RWPE2 (cell line): ENCODE results near the gene RIT1.

Source experiments
- ATAC-seq: fragments of 200-7000 bp; cut with Tn5 transposase; 3 replicates; pipeline ENCODE4 v1.9.1; 2021; ENCODE audit warnings: low read depth
- DNase-seq: peaks from one replicate; pipeline ENCODE4 v3.0.0-alpha.2; 2020; ENCODE audit warnings: low spot score
- H3K27ac ChIP-seq: fragments of 450-650 bp; 2 replicates; pipeline ENCODE4 v1.5.1; 2017; ENCODE audit warnings: mild to moderate bottlenecking; ENCODE audit not compliant: poor library complexity, severe bottlenecking
- H3K27me3 ChIP-seq: fragments of 250-450 bp; sonication (Bioruptor Pico); 2 replicates; pipeline ENCODE4 v1.5.1; 2021; ENCODE audit warnings: mild to moderate bottlenecking, moderate library complexity; ENCODE audit not compliant: insufficient read depth, poor library complexity, severe bottlenecking
- H3K36me3 ChIP-seq: fragments of 250-450 bp; sonication (Bioruptor Pico); 2 replicates; pipeline ENCODE4 v1.5.1; 2020; ENCODE audit warnings: low read depth, mild to moderate bottlenecking, moderate library complexity
- H3K4me1 ChIP-seq: fragments of 250-450 bp; sonication (Bioruptor Pico); 2 replicates; pipeline ENCODE4 v1.5.1; 2021; ENCODE audit warnings: mild to moderate bottlenecking, moderate library complexity; ENCODE audit not compliant: insufficient read depth, poor library complexity, severe bottlenecking
- H3K4me3 ChIP-seq: fragments of 250-450 bp; sonication (Bioruptor Pico); 2 replicates; pipeline ENCODE4 v1.5.1; 2021; ENCODE audit warnings: mild to moderate bottlenecking, moderate library complexity; ENCODE audit not compliant: severe bottlenecking
- H3K9me3 ChIP-seq: fragments of 250-450 bp; sonication (Bioruptor Pico); 2 replicates; pipeline ENCODE4 v1.5.1; 2021; ENCODE audit warnings: mild to moderate bottlenecking, moderate library complexity; ENCODE audit not compliant: severe bottlenecking
- CTCF ChIP-seq: fragments of 450-650 bp; IDR thresholded peaks from one replicate; pipeline ENCODE4 v1.5.1; 2017; ENCODE audit warnings: mild to moderate bottlenecking, moderate library complexity; ENCODE audit not compliant: poor library complexity, severe bottlenecking

The RIT1 gene

GRCh38 chr1:155856975-155857930 is 53.9 kb downstream of the RIT1 start, which contains the start of gene GON4L:
GON4L (minus strand) TSS chr1:155857214; CDS start chr1:155853780, 3,434 bp downstream.
- DNase-seq (peak; percentile 85), ATAC-seq (peak; percentile 91)
- H3K4me1 ChIP-seq, result peaks cover 2% of the 10 kb centered on the region
- H3K27ac ChIP-seq, result peak within 1 kb of the TSS; percentile 63
- no peaks in the 10 kb centered on the region for H3K9me3 ChIP-seq
- no peak for TF ChIP-seq CTCF
- peak within 1 kb of the TSS; percentile 55 for H3K4me3 ChIP-seq
- H3K27me3 ChIP-seq, result no peaks in the 10 kb centered on the region
- H3K36me3 ChIP-seq, result peaks cover 33% of the 10 kb centered on the region

- TF ChIP-seq CTCF, result no peak
- no peak for DNase-seq
- no peak for ATAC-seq
- H3K36me3 ChIP-seq, result peaks cover 42% of the 10 kb centered on the region
- peak overlapping the region; percentile 63 for H3K27ac ChIP-seq
- H3K27me3 ChIP-seq, result no peaks in the 10 kb centered on the region
- peak overlapping the region; percentile 55 for H3K4me3 ChIP-seq
- no peaks in the 10 kb centered on the region for H3K9me3 ChIP-seq
- peaks cover 2% of the 10 kb centered on the region for H3K4me1 ChIP-seq
These were observed 54.7 kb downstream of the RIT1 start for GRCh38 chr1:155856257-155856974.

- no peak for TF ChIP-seq CTCF
- no peak overlapping the region for H3K4me3 ChIP-seq
- ATAC-seq (no peak), DNase-seq (no peak)
- no peak overlapping the region for H3K27ac ChIP-seq
- H3K36me3 ChIP-seq, result peaks cover 68% of the 10 kb centered on the region
- no peaks in the 10 kb centered on the region for H3K27me3 ChIP-seq
- no peaks in the 10 kb centered on the region for H3K9me3 ChIP-seq
- H3K4me1 ChIP-seq, result no peaks in the 10 kb centered on the region
These were observed 60.8 kb downstream of the RIT1 start for GRCh38 chr1:155850345-155850744.

- Histone ChIP-seq H3K27ac (no peak overlapping the region), H3K36me3 (peaks cover 56% of the 10 kb centered on the region), H3K4me1 (no peaks in the 10 kb centered on the region), H3K4me3 (no peak overlapping the region), H3K9me3 (no peaks in the 10 kb centered on the region), H3K27me3 (no peaks in the 10 kb centered on the region)
- ATAC-seq (no peak), DNase-seq (no peak)
- no peak for TF ChIP-seq CTCF
These were observed 63.2 kb downstream of the RIT1 start for GRCh38 chr1:155847823-155848529.
